Activated CD4-positive, alpha-beta T cell treated with anti-CD3 and anti-CD28 coated beads, Interleukin-2, Interleukin-4, amounts not matched to agents 100 ng/mL and 50 ng/mL, durations not matched to agents 16 hours and 8 hours (primary cell): ENCODE results near the gene DAPK3.
"Not testable (repeated sequence)": the region's sequence is repeated elsewhere in the genome, so short reads cannot be mapped to it uniquely, and the experiment has no call there.

Experiments used
- DNase-seq: peaks from one replicate; pipeline ENCODE4 v3.0.0-alpha.2; 2020; ENCODE audit warnings: low spot score

The DAPK3 gene

GRCh38 chr19:3970808-3971598 lies at the start of gene DAPK3:
DAPK3 (minus strand) TSS chr19:3971099; CDS start chr19:3969735, 1,364 bp downstream.
- peak; percentile 98 for DNase-seq

- DNase-seq = no peak
Measured at GRCh38 chr19:4019578-4019977, 48.7 kb upstream of the DAPK3 start.

GRCh38 chr19:4018775-4019504 lies 48.0 kb upstream of the DAPK3 start:
- no peak for DNase-seq

GRCh38 chr19:4018140-4018613 lies 47.3 kb upstream of the DAPK3 start:
- no peak for DNase-seq

GRCh38 chr19:4016903-4017638 lies 46.2 kb upstream of the DAPK3 start:
- DNase-seq = no peak

GRCh38 chr19:4016486-4016885 lies 45.6 kb upstream of the DAPK3 start:
- no peak for DNase-seq

GRCh38 chr19:4015705-4016402 lies 45.0 kb upstream of the DAPK3 start:
- no peak for DNase-seq

GRCh38 chr19:4014541-4015491 lies 43.9 kb upstream of the DAPK3 start:
- peak; percentile 27 for DNase-seq

GRCh38 chr19:4013886-4014540 lies 43.1 kb upstream of the DAPK3 start:
- no peak for DNase-seq

- no peak for DNase-seq
Measured at GRCh38 chr19:4012975-4013634, 42.2 kb upstream of the DAPK3 start.

- DNase-seq = no peak
Measured at GRCh38 chr19:4012092-4012974, 41.4 kb upstream of the DAPK3 start.

GRCh38 chr19:4011430-4011829 lies 40.5 kb upstream of the DAPK3 start:
- not testable (repeated sequence) for DNase-seq

GRCh38 chr19:4010808-4011110 lies 39.9 kb upstream of the DAPK3 start:
- no peak for DNase-seq

GRCh38 chr19:4009990-4010807 lies 39.3 kb upstream of the DAPK3 start:
- DNase-seq = no peak

- DNase-seq = peak; percentile 15
Measured at GRCh38 chr19:4007836-4008539, 37.1 kb upstream of the DAPK3 start.

GRCh38 chr19:4007021-4007835 lies 36.3 kb upstream of the DAPK3 start, which contains the start of gene PIAS4:
PIAS4 (plus strand) TSS chr19:4007736; CDS start chr19:4007761, 25 bp downstream.
- peak; percentile 94 for DNase-seq
